ENCODE measurements around the gene MXI1.
"Not testable (repeated sequence)": the region's sequence is repeated elsewhere in the genome, so short reads cannot be mapped to it uniquely, and the experiment has no call there.

Gene MXI1

DNA sequence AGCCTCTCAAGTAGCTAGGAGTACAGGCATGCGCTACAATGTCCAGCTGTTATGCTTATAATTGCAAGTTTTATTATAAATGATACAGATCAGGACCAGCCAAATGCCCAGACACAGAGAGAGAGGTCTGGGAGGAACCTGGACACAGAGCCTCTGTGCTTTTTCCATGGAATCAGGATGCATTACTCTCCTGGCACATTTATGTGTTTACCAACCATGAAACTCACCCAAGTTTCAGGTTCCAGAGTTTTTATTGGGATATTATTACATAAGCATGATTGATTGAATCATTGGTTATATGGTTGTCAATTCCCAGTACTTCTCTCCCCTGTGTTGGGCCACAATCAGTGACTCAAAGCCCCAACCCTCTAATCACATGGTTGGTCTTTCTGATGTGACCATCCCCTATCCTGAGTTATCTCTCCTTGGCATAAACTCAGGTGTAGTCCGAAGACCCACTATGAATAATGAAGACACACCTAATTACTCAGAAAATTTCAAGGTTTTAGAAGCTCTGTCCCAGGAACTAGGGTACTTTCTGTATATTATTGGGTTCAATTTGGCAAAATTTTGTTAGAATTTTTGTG is 30.6 kb downstream of the MXI1 start:
- DNase-seq (ENCODE audit: low spot score) = no peak

DNA sequence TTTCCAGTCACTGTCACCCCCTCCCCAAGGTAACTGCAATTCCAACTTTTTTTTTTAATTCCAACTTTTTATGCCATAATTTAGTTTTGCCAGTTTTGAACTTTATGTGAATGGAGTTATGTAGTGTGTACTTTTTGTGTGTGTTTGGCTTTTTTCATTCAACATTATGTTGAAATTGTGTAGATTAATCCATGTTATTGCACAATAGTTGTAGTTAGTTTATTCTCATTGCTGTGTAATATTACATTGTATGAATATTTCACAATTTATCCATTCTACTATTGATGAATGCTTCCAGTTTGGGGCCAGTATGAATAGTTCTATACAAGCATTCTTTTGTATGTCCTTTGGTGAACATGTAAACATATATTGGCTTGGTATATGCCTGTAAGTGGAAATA is 32.5 kb downstream of the MXI1 start:
- DNase-seq (ENCODE audit: low spot score) = no peak

DNA sequence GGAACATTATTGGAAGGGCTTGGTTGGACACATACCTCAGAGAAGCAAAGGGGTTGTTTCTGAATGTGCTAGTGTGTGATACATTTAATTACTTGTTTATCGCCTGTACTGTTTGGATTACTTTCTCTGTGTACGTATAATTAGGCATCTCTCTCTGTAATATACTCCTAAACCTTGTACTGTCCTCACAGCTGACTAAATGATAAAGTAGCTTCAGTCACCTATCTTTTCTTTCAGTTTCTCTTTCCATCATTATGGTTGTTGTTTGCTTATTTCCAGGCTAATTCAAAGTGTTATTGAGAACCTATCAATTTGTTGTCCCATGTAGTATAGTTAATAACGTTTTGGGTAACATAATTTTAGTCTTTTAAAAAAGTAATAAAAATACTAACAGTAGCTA is 34.0 kb downstream of the MXI1 start:
- no peak for DNase-seq (ENCODE audit: low spot score)

DNA sequence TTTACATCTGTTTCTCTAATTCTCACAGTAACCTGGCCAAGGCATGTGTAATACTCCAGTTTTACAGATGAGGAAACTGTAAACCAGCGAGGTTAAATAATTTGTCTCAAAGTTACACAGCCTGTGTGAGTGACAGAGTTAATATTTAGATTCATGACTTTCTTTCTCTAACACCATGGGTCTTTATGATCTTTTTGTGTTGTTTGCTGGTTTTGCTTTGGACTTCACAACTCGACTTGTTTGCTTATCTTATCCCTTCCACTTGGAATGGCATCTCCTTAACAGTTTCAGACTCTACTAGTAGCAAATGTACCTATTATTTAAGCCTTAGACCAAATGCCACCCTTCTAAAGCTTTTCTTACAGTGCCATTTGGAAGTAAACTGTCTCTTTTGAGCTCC is 34.4 kb downstream of the MXI1 start:
- no peak for DNase-seq (ENCODE audit: low spot score)

DNA sequence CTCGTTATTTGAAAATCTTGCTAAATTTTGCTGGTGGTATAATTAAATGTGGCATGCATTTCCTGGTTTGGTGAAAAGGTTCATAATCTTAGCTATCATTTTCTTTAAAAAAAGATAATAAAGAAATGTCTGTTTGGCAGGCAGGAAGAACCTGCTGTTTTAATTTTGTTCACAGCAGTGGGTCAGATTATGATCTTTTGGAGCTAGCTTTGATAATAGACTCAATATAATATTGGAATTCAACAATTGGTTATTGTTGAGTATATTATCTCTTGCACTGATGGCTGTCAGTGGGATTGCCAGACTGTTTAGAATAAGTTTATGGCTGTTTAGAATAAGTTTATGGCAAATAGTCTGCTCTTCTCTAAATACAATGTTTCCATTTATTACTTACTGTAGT is 35.1 kb downstream of the MXI1 start:
- DNase-seq (ENCODE audit: low spot score) = no peak

DNA sequence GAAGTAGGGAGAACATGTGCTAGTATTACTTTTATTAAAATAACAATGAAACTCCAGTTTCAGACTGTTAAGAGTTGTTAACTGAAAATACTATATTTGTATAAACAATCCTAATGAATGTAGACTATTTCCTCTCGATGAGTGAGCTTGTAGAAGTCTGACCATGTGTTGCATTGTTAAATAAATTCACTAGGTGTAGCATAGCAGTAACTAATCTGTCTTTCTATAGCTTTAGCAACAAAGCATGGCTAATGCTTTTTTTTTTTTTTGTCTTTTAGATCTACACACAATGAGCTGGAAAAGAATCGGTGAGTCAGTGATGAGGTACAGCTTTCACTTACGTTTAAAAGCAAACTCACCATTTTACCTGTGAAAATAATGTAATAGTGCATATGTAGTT is 37.1 kb downstream of the MXI1 start:
- DNase-seq (ENCODE audit: low spot score) = no peak

DNA sequence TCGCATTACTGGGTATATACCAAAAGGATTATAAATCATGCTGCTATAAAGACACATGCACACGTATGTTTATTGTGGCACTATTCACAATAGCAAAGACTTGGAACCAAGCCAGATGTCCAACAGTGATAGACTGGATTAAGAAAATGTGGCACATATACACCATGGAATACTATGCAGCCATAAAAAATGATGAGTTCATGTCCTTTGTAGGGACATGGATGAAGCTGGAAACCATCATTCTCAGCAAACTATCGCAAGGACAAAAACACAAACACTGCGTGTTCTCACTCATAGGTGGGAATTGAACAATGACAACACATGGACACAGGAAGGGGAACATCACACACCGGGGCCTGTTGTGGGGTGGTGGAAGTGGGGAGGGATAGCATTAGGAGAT is 40.4 kb downstream of the MXI1 start:
- DNase-seq (ENCODE audit: low spot score) = not testable (repeated sequence)

DNA sequence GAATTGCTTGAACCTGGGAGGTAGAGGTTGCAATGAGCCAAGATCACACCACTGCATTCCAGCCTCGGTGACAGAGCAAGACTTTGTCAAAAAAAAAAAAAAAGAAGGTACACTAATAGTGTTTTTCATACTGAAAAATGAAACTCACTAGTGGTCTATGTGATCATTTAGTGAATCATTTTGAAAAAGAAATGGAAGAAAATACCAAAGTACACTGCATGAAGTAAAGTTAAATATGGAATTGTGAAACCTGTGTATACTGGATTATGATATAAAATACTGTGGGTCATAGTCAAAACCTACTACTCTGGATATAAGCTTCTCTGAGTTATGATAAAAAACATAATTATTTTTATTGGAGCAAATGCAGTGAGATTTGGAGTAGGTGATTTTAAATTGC is 42.1 kb downstream of the MXI1 start:
- not testable (repeated sequence) for DNase-seq (ENCODE audit: low spot score)

DNA sequence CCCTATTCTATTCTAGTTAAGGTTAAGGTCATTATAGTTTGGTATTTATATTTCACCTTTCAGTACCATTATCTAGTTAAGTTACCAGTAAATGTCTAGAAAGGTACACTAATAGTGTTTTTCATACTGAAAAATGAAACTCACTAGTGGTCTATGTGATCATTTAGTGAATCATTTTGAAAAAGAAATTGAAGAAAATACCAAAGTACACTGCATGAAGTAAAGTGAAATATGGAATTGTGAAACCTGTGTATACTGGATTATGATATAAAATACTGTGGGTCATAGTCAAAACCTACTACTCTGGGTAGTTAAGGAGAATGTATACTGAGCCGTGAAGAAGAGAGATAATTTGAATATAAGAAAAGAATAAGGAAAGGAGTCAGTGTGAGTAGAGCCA is 44.0 kb downstream of the MXI1 start:
- DNase-seq (ENCODE audit: low spot score) = not testable (repeated sequence)

DNA sequence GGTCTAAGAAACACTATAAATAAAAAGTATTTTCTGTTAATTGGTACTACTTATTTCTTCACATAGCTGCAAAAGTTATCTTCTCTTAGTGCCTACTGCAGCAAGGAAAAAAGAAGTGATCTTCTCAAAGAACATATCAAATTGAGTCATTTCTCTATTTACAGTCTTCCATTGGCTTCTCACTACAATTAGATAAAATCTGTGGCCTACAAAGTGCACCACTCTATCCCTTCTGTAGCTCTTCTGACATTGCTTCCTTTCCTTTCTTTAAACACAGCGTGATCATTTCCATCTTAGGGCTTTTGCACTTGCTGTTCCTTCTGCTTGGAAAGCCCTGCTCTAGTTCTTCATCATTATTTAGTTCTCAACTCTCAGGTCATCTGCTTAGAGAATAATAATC is 44.7 kb downstream of the MXI1 start:
- no peak for DNase-seq (ENCODE audit: low spot score)

DNA sequence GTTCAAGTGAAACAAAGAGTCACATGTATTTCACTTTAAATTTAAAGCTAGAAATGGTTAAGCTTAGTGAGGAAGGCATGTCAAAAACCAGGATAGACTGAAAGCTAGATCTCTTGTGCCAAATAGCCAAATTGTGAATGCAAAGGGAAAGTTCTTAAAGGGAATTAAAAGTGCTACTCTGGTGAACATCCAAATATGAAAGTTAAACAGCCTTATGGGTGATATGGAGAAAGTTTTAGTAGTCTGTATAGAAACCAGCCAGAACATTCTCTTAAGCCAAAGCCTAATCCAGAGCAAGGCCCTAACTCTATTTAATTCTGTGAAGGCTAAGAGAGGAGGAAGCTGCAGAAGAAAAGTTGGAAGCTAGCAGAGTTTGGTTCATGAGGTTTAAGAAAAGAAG is 47.1 kb downstream of the MXI1 start:
- no peak for DNase-seq (ENCODE audit: low spot score)

DNA sequence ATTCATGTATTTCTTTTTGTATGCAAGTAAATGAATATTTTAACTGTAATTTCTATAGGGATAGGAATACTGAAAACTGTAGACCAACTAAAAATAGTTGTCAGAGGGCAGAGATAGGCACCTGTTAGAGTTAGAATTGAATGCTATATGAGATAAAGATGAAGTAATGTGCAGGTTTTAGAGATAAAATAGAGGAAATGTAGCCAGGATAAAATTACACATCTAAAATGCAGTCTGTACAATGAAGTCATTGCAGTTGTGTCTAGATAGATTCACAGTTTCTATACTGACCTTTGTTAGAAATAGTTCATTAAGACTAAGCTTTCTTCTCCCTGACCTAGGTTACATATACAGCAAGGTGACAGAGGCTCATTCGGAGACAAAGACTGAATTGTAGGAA is 51.1 kb downstream of the MXI1 start:
- DNase-seq (ENCODE audit: low spot score) = no peak

DNA sequence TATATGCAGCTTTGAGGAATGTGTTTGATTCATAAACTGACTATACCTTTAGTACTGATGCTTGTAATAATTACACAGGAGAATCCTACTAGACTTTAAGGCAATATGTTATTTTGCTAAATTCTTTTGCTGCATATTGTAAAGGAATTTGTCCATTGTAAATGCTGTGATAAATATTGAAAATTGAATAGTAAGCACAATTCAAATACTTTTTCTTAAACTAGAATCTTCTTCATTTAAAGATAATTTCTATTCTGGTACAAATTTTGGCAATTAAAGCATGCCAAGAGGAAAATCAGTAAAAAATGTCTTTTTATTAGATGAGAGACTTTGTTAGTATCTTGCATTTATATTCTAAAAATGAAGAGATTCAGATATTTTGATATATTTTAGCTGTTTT is 51.9 kb downstream of the MXI1 start:
- DNase-seq (ENCODE audit: low spot score) = no peak

DNA sequence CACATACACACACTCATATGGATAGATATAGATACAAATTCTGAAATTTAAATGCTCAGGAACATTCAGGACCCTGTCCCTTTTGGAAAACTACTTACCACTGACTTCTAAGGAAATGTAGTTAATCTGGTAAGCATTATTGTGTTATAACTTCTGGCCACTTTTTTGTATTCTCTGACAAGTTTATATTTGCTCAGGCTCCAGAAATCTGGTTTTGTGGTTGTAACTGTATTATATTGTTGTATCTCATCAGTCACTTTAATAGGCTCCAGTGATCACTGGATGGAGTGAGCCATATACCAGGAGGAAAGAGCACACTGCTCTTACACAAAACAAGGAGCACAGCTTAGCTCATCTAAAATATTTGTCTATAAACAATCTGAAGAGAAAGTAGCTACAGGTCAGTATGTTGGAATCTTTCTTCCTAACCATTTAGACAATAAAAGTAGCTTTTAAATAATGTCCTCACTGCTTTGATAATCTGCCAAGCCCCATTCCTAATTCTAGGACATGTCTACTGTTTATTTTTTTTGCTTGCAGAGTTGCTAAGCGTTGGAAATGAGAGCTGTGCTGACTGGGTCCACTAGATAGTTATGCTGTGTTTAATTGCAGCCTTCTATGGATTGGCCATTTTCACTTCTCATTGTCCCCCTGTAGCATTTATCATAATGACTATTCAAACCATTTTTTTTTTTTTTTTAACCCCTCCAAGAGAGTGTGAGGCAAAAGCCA is 53.5 kb downstream of the MXI1 start:
- no peak for DNase-seq (ENCODE audit: low spot score)

DNA sequence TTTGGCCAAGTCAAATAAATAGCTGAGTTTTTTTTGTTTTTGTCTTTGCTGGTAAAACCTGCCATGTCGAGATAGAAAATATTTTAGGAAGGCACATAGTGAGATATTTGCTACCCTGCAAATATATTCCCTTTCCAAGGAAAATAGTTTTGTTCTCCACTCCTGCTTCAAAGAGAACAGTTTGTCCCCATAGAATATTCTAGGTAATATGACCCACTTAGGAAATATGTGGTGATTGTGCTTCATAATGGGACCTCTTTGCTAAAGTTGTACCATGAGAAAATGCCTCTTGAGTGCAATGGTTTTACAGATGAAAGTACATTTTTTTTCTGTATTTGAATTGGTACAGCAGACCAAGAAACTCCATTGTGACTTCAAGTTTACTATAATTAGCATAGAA is 55.8 kb downstream of the MXI1 start:
- no peak for DNase-seq (ENCODE audit: low spot score)

DNA sequence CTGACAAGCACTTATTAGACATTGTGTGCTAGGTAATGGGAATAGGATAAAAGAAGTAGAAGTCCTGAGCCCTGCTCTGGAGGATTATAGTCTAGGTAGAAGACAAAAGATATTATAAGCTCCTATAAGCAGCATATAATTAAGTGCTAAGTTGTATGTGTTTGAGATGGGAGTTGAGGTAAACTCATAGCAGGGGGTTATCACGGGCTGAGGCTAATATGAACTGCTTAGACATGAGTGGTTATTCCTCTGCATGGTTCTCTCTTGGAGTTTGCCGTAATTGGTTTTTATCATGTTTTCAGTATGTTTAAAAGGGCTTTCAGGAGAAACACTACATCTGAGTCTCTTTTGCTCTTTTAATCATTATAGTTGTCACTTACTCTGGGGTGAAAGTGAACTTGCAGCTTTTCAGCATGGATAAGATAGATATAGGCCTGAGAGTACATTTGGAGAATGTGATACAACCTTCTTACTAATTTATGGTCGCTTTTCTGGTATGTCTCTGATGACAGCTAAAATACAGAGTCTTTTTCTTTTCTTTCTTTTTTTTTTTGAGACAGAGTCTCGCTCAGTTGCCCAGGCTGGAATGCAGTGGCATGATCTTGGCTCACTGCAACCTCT is 58.3 kb downstream of the MXI1 start:
- DNase-seq (ENCODE audit: low spot score) = no peak

DNA sequence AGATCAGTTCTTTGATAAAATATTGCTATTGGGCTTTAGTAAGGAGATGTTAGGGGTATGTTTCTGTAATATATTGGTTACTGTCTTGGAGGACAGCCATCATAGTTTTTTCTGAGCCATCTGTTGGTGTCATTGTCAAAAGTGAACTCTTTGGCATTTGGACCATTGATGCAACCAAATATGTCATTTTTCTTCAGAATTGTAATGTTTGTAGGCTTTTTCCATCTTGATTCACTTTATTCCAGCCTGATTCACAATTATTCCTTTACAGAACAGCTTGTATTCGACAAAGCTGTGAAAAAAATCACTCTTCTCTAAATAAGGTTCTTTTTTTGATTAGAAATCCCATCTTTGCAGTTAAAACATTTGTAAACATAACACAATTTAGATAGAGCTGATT is 59.9 kb downstream of the MXI1 start:
- no peak for DNase-seq (ENCODE audit: low spot score)

DNA sequence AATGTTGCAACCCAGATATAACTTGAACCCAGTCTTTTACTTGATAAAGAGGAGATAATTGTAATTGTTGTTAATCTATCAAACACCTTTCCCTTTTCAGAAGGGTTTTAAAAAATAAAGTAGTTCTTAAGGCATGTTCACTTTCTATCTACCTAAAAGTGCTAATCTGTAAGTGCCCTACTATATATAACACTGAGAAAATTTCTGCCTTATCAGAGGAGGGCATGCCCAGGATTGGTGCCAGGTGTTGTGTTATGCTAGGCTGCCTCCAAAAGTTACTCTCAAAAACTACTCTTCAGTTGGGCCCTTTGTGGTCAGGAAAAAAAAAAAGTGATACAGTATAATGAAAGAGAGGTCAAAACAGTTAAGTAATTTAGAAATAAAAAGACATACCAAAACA is 61.0 kb downstream of the MXI1 start:
- no peak for DNase-seq (ENCODE audit: low spot score)

DNA sequence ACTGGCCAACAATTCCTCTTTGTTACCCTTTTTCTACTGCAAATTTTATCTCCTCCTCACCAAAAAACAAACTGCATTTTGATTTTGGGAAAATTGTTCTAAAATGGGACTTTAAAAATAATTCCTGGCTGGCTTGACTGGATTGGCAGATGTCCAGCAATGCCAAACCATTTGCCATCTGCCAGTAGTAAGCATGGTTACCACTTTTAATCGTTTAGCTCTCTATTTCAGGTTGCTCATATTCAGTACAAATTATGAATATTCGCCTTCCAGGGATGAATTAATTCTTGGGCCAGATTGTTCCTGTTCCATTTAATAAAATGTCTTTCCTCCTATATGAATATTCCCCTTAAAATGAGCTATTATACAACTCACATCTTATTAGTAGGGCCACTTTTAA is 61.6 kb downstream of the MXI1 start:
- no peak for DNase-seq (ENCODE audit: low spot score)

DNA sequence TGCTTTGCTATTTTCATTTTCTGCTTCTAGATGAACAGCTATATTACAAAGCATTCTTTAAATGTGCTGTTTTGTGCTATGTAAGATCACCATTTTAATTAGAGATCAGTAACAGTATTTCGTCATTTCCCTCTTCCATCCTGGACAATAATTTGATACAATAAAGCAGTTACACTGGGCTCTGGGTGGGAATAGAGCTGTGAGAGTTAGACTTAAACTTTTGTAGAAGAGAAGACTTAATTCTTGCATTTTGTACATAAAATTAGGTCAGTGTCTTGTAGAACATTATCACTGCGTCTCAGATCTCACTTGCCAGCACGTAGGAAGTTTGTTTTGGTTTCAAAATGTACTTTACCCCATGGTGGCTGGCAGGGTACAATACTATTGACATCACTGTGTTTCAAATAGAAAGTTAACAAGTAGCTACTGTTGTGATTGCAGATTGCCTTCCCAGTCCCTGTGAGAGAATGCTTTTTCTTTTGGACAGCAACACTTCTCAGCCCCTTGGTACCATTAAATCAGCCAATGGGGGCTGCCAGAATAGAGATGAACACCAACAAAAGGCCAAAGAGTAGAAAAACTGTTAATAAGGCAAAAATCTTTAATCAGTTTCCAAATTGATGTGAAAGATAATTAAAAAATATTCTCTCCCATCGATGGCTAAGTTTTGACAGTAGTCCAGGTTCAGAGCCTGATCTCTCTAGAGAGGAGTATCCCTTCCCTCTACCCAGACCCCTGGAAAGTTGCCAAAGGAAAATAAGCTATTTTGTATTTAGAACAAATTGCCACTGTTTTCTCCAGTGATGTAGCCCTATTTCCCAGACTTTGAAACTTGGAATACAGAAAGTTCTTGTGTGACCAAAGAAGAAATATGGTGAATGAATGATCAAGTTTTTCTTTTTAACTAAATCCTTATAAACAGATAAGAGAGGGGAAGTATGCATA is 62.2 kb downstream of the MXI1 start:
- DNase-seq (ENCODE audit: low spot score) = no peak

DNA sequence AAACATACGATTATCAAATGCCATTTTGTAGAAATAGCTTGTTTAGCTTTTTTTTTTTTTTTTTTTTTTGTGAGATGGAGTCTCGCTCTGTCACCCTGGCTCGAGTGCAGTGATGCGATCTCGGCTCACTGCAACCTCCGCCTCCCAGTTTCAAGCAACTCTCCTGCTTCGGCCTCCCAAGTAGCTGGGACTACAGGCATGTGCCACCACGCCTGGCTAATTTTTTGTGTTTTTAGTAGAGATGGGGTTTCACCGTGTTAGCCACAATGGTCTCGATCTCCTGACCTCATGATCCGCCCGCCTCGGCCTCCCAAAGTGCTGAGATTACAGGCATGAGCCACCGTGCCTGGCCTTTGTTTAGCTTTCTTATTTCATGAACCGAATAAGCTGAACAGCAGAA is 65.6 kb downstream of the MXI1 start:
- not testable (repeated sequence) for DNase-seq (ENCODE audit: low spot score)

DNA sequence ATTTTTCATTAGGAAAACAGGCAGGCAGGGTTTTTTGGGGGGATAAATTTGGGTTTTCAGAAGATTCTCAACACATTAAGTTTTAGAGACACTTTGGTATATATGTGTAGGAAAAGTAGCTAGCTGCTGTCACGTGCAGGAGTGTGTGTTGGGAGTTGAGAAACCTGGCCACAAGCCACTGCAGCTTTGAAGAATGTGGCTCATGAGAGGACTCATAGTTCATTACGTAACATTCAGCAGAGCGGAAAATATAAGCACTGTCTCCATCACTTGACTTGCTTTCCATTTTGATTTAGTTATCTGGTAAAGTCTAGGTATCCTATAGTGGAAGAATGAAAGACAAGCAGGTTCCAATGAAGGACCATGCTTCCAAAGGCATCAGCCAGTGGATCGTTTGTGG is 66.1 kb downstream of the MXI1 start:
- no peak for DNase-seq (ENCODE audit: low spot score)
